ENCODE results near the gene FNTB. TPM values are rescaled to one million over a fixed set of nuclear protein-coding genes. Genes with fewer than 3 reads are reported as not detected.

FNTB gene
- total RNA-seq, 2 experiments from 2014 or later, result 7.5 to 7.9 TPM

DNA sequence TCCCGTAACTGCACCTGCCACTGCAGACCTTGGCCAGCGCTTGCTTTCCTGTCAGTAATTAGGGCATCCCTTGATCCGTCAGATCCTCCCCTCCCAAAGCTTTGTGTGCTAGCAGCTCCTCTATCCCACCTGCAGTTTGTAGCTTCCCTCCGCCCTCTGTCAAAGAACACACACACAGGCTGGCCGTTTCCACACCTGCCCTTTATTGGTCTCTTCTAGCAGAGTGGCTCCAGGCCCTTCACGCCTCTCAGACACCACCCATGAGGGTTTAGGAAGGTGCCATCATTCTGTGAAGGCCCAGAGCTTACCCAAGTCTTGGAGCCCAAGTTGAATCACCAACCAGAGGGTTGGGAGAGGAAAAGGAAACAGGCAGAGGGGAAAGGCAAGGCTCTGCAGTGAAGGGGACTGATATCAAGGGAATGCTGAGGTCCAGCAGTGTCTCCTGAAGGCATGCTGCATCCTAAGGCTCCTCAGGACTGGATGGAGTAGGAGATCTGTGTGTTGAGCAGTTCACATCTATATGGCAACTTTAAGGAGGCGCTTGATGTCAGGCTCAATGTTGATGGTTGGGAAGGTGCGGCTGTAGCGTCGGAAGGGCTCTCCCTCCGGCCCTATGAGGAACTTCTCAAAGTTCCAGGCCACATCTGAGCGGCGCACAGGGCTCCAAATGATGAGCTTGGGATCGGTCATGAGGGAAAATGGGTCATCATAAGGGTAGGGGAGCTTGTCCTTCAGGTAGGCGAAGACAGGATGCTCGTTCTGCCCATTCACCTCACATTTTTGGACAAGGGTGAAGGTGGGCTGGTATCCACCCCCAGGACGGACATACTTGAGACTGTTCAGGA lies 47.5 kb upstream of the FNTB start:
- CTCF ChIA-PET, result interaction anchor here (0.6 to 1.3 kb wide), 2 partner anchors 14 to 364 kb away, joined by 3 read pairs; no protein-coding TSS in a partner anchor

DNA sequence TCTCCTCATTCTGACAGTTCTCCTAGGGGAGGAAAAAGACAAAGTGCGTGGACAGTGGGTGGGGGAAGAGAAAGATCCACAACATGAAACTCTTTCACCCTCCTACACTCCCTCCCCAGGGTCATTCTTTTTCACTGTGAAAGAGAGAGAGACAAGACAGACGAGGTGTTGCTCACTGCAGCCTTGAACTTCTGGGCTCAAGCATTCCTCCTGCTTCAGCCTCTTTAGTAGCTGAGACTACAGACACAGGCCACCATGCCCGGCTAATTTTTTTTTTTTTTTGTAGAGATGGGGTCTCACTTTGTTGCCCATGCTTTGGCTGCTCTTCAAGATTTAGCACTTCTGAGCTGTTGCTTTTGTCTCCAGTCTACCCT lies 46.9 kb upstream of the FNTB start:
- TF ChIP-seq, protein P1, sequence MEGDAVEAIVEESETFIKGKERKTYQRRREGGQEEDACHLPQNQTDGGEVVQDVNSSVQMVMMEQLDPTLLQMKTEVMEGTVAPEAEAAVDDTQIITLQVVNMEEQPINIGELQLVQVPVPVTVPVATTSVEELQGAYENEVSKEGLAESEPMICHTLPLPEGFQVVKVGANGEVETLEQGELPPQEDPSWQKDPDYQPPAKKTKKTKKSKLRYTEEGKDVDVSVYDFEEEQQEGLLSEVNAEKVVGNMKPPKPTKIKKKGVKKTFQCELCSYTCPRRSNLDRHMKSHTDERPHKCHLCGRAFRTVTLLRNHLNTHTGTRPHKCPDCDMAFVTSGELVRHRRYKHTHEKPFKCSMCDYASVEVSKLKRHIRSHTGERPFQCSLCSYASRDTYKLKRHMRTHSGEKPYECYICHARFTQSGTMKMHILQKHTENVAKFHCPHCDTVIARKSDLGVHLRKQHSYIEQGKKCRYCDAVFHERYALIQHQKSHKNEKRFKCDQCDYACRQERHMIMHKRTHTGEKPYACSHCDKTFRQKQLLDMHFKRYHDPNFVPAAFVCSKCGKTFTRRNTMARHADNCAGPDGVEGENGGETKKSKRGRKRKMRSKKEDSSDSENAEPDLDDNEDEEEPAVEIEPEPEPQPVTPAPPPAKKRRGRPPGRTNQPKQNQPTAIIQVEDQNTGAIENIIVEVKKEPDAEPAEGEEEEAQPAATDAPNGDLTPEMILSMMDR (IDR thresholded peaks at IDR 0.05), result no peak
- H3K4me3 Mint-ChIP-seq, result no peak overlapping the region
- H3K27ac Mint-ChIP-seq, result peak overlapping the region; percentile 74
- Histone ChIP-seq H3K27me3 (ENCODE audit: control insufficient read depth in 1 of 2, insufficient read depth in 2 of 2, low read length in 2 of 2) (no peaks in the 10 kb centered on the region), H3K4me1 (ENCODE audit: insufficient read depth, low read length) (peaks cover 21% of the 10 kb centered on the region), H3K4me3 (ENCODE audit: low read length) (no peak overlapping the region), H3K27ac (ENCODE audit: low read depth in 1 of 2, low read length in 2 of 2) (no peak overlapping the region), H3K36me3 (ENCODE audit: insufficient read depth, low read length) (peaks cover 62% of the 10 kb centered on the region), H3K9me3 (ENCODE audit: control insufficient read depth in 1 of 2, insufficient read depth in 1 of 2, low read length in 2 of 2) (no peaks in the 10 kb centered on the region)
- H3K9me3 Mint-ChIP-seq, result no peaks in the 10 kb centered on the region
- no peaks in the 10 kb centered on the region for H3K27me3 Mint-ChIP-seq
- CTCF ChIA-PET, result interaction anchor here (0.9 kb wide), 1 partner anchor 47 kb away, joined by 3 read pairs; the partner anchor contains the start of gene FNTB
- intact Hi-C loops (cut with DNase I, micrococcal nuclease), result no loop called here
- peaks cover 90% of the 10 kb centered on the region for H3K4me1 Mint-ChIP-seq (ENCODE audit: low read depth)
- ATAC-seq (ENCODE audit: poor library complexity) (no peak), DNase-seq (no peak)
- POLR2A ChIA-PET, result no interaction called here
- H3K36me3 Mint-ChIP-seq (ENCODE audit: low read depth), result peaks cover 97% of the 10 kb centered on the region

More for the DNA sequence above, 47.5 kb upstream of the FNTB start:
- intact Hi-C loops (cut with DNase I, micrococcal nuclease), result no loop called here
- no peak overlapping the region for H3K27ac ChIP-seq (ENCODE audit: low read depth in 1 of 2, low read length in 2 of 2)
- Mint-ChIP-seq H3K27ac (peak overlapping the region; percentile 74), H3K27me3 (no peaks in the 10 kb centered on the region), H3K9me3 (no peaks in the 10 kb centered on the region), H3K4me3 (no peak overlapping the region), H3K36me3 (ENCODE audit: low read depth) (peaks cover 97% of the 10 kb centered on the region), H3K4me1 (ENCODE audit: low read depth) (peaks cover 90% of the 10 kb centered on the region)
- H3K9me3 ChIP-seq (ENCODE audit: control insufficient read depth in 1 of 2, insufficient read depth in 1 of 2, low read length in 2 of 2), result no peaks in the 10 kb centered on the region
- TF ChIP-seq, protein P1 (IDR thresholded peaks at IDR 0.05), result no peak
- no peak for DNase-seq
- no peaks in the 10 kb centered on the region for H3K27me3 ChIP-seq (ENCODE audit: control insufficient read depth in 1 of 2, insufficient read depth in 2 of 2, low read length in 2 of 2)
- H3K36me3 ChIP-seq (ENCODE audit: insufficient read depth, low read length), result peaks cover 65% of the 10 kb centered on the region
- POLR2A ChIA-PET, result no interaction called here
- peaks cover 19% of the 10 kb centered on the region for H3K4me1 ChIP-seq (ENCODE audit: insufficient read depth, low read length)
- ATAC-seq (ENCODE audit: poor library complexity), result no peak
- no peak overlapping the region for H3K4me3 ChIP-seq (ENCODE audit: low read length)

DNA sequence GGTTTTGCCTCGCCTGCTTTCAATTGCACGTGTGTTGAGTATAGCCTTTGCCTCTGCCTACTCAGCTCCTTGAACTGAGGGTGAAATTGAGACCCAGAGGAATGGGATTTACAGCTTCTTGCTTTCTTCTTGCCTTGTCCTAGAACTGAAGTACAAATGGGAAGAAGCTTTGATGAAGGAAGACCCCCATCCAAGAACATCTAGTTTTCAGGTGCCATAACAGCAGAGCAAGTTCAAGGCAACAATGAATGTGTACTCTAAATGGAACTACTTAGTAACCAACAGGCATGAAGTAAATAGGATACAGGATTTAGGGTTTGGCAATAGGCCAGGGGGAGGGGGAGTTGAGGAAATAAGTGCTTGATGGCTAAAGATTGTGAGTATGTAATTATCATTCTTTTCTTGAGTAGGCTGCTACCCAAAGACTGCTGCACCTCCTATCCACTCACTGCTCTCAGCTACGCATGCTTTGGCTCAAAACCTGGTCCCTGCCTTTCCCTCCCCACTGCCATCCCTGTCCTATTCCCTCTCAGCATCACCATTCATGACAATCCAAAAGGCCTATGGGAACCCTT lies 46.3 kb upstream of the FNTB start:
- Histone ChIP-seq H3K9me3 (ENCODE audit: control insufficient read depth in 1 of 2, insufficient read depth in 1 of 2, low read length in 2 of 2) (no peaks in the 10 kb centered on the region), H3K36me3 (ENCODE audit: insufficient read depth, low read length) (peaks cover 65% of the 10 kb centered on the region), H3K4me1 (ENCODE audit: insufficient read depth, low read length) (peaks cover 21% of the 10 kb centered on the region), H3K27ac (ENCODE audit: low read depth in 1 of 2, low read length in 2 of 2) (no peak overlapping the region), H3K27me3 (ENCODE audit: control insufficient read depth in 1 of 2, insufficient read depth in 2 of 2, low read length in 2 of 2) (no peaks in the 10 kb centered on the region), H3K4me3 (ENCODE audit: low read length) (no peak overlapping the region)
- no peak for DNase-seq
- Mint-ChIP-seq H3K27me3 (no peaks in the 10 kb centered on the region), H3K4me3 (no peak overlapping the region), H3K27ac (peak overlapping the region; percentile 74), H3K36me3 (ENCODE audit: low read depth) (peaks cover 97% of the 10 kb centered on the region), H3K9me3 (no peaks in the 10 kb centered on the region), H3K4me1 (ENCODE audit: low read depth) (peaks cover 90% of the 10 kb centered on the region)
- no peak for ATAC-seq (ENCODE audit: poor library complexity)
- POLR2A ChIA-PET, result no interaction called here
- TF ChIP-seq, protein P1 (IDR thresholded peaks at IDR 0.05), result no peak
- CTCF ChIA-PET, result interaction anchor here (0.9 kb wide), 1 partner anchor 46 kb away, joined by 3 read pairs; the partner anchor contains the start of gene FNTB
- intact Hi-C loops (cut with DNase I, micrococcal nuclease), result no loop called here
